Common myeloid progenitor, CD34-positive (primary cell): Measurements from ENCODE around the gene CPM.
A peak's percentile ranks its signal among the peaks of the same experiment; 100 is the strongest.
"Not testable (repeated sequence)": the region's sequence is repeated elsewhere in the genome, so short reads cannot be mapped to it uniquely, and the experiment has no call there.

ENCODE experiments used
- CTCF ChIA-PET: fragments of 350-600 bp; sonication (Branson Sonifier 250); formaldehyde crosslinking; loops from one replicate; lab custom pipeline; 2021; ENCODE audit warnings: antibody characterized with exemption; lab: Charles Lee
- POLR2A ChIA-PET: fragments of 350-600 bp; sonication (Branson Sonifier 250); formaldehyde crosslinking; loops from one replicate; lab custom pipeline; 2021; ENCODE audit warnings: antibody characterized with exemption; lab: Charles Lee
- DNase-seq, 3 donors: peaks; one replicate each; pipeline versions ENCODE4 v3.0.0 to v3.0.0-alpha.2; 2013
- H3K27ac ChIP-seq, 2 experiments: 1 replicate in 1 of 2; 2 replicates in 1 of 2; pipeline ENCODE4 v1.7.0; 2013; ENCODE audit warnings: inconsistent platforms in 2 of 2, low read length in 2 of 2, mild to moderate bottlenecking in 2 of 2, low read depth in 1 of 2, moderate library complexity in 1 of 2; ENCODE audit not compliant: severe bottlenecking in 2 of 2, insufficient read depth in 1 of 2, poor library complexity in 1 of 2
- H3K27me3 ChIP-seq, 5 experiments: replicated peaks in 2 of 5; 1 replicate in 3 of 5; 2 replicates in 2 of 5; pipeline versions ENCODE4 v1.6.1 to v1.7.0; 2013; ENCODE audit warnings: low read length in 4 of 5, mild to moderate bottlenecking in 2 of 5, moderate library complexity in 2 of 5, inconsistent platforms in 1 of 5; ENCODE audit not compliant: insufficient read depth in 5 of 5, control insufficient read depth in 4 of 5
- H3K36me3 ChIP-seq, 4 experiments: 1 replicate in 2 of 4; 2 replicates in 2 of 4; pipeline versions ENCODE4 v1.6.1 to v1.7.0; 2013; ENCODE audit warnings: low read length in 3 of 4, control low read depth in 1 of 4, mild to moderate bottlenecking in 1 of 4; ENCODE audit not compliant: control insufficient read depth in 4 of 4, insufficient read depth in 4 of 4
- H3K4me1 ChIP-seq, 4 experiments: 1 replicate in 3 of 4; 2 replicates in 1 of 4; pipeline versions ENCODE4 v1.6.1 to v1.7.1; 2013; ENCODE audit warnings: low read length in 3 of 4, mild to moderate bottlenecking in 3 of 4, control low read depth in 1 of 4, inconsistent platforms in 1 of 4, moderate library complexity in 1 of 4; ENCODE audit not compliant: control insufficient read depth in 4 of 4, insufficient read depth in 4 of 4; ENCODE audit errors: control extremely low read depth in 1 of 4
- H3K4me3 ChIP-seq, 7 experiments: 1 replicate in 4 of 7; 2 replicates in 3 of 7; pipeline versions ENCODE4 v1.5.1 to v1.7.0; 2013; ENCODE audit warnings: mild to moderate bottlenecking in 7 of 7, low read length in 6 of 7, moderate library complexity in 6 of 7, inconsistent platforms in 2 of 7, low read depth in 2 of 7, control low read depth in 1 of 7; ENCODE audit not compliant: insufficient read depth in 4 of 7, control insufficient read depth in 1 of 7; ENCODE audit errors: extremely low read depth in 1 of 7
- H3K9me3 ChIP-seq, 5 experiments: 1 replicate in 4 of 5; 2 replicates in 1 of 5; pipeline versions ENCODE4 v1.6.1 to v1.7.1; 2013; ENCODE audit warnings: low read length in 4 of 5, mild to moderate bottlenecking in 2 of 5, inconsistent platforms in 1 of 5, low read depth in 1 of 5, moderate library complexity in 1 of 5; ENCODE audit not compliant: control insufficient read depth in 4 of 5, insufficient read depth in 2 of 5; ENCODE audit errors: control extremely low read depth in 1 of 5
- WGBS: methylation state at CpG from one replicate; pipeline ENCODE4 v1.1.5; 2013; ENCODE audit not compliant: insufficient coverage; 5-methylcytosine and 5-hydroxymethylcytosine counted together

Gene CPM

GRCh38 chr12:68866950-68867349 lies 66.0 kb downstream of the CPM start:
- Histone ChIP-seq H3K27ac (no peak overlapping the region), H3K9me3 (no peaks in the 10 kb centered on the region), H3K36me3 (no peaks in the 10 kb centered on the region), H3K4me1 (peaks cover 0 to 2% (median 0%) of the 10 kb centered on the region in 4 experiments), H3K4me3 (no peak overlapping the region), H3K27me3 (peaks cover 0 to 5% (median 0%) of the 10 kb centered on the region in 5 experiments)
- WGBS: 83% methylated on average over 1 of the region's 6 CpGs
- ChIA-PET CTCF (interaction anchor here (0.8 to 2.1 kb wide), 5 partner anchors 29 to 387 kb away, joined by 3 to 6 read pairs (median 4); no protein-coding TSS in a partner anchor), POLR2A (no interaction called here)
- no peak for DNase-seq

- CTCF ChIA-PET: interaction anchor here (0.9 kb wide), 1 partner anchor 209 kb away, joined by 3 read pairs; no protein-coding TSS in a partner anchor
- POLR2A ChIA-PET: no interaction called here
- H3K36me3 ChIP-seq: no peaks in the 10 kb centered on the region
- H3K27ac ChIP-seq: no peak overlapping the region
- peak in 2 of 3 donors; percentile 42 to 66 for DNase-seq
- 98% methylated on average over 9 of the region's 9 CpGs for WGBS
- peaks cover 0 to 5% (median 0%) of the 10 kb centered on the region in 5 experiments for H3K27me3 ChIP-seq
- peaks cover 0 to 2% (median 0%) of the 10 kb centered on the region in 4 experiments for H3K4me1 ChIP-seq
- H3K9me3 ChIP-seq: no peaks in the 10 kb centered on the region
- H3K4me3 ChIP-seq: no peak overlapping the region
These were observed 67.4 kb downstream of the CPM start for GRCh38 chr12:68865399-68866164.

- H3K9me3 ChIP-seq: no peaks in the 10 kb centered on the region
- no peak overlapping the region for H3K27ac ChIP-seq
- POLR2A ChIA-PET: no interaction called here
- H3K27me3 ChIP-seq: peaks cover 0 to 3% (median 0%) of the 10 kb centered on the region in 5 experiments
- H3K4me1 ChIP-seq: peaks cover 0 to 2% (median 0%) of the 10 kb centered on the region in 4 experiments
- DNase-seq: no peak
- no peaks in the 10 kb centered on the region for H3K36me3 ChIP-seq
- H3K4me3 ChIP-seq: no peak overlapping the region
- 100% methylated on average over 2 of the region's 3 CpGs for WGBS
- CTCF ChIA-PET: interaction anchor here (1.2 to 1.3 kb wide), 2 partner anchors 13 to 205 kb away, joined by 3 to 5 read pairs; no protein-coding TSS in a partner anchor
These were observed 68.4 kb downstream of the CPM start for GRCh38 chr12:68864604-68865003.

- H3K27ac ChIP-seq, POLR2A ChIA-PET, H3K27me3 ChIP-seq, H3K36me3 ChIP-seq, H3K9me3 ChIP-seq, H3K4me1 ChIP-seq, H3K4me3 ChIP-seq: not testable (repeated sequence)
- WGBS: 83% methylated on average over 4 of the region's 8 CpGs
- CTCF ChIA-PET: interaction anchor here (1.2 to 1.3 kb wide), 3 partner anchors 13 to 206 kb away, joined by 3 to 5 read pairs (median 5); no protein-coding TSS in a partner anchor
- peak; percentile 42 to 72 (median 70) for DNase-seq
These were observed 69.0 kb downstream of the CPM start for GRCh38 chr12:68863886-68864454.

- no peak overlapping the region for H3K4me3 ChIP-seq
- no peaks in the 10 kb centered on the region for H3K9me3 ChIP-seq
- peaks cover 0 to 3% (median 0%) of the 10 kb centered on the region in 5 experiments for H3K27me3 ChIP-seq
- DNase-seq: no peak
- CTCF ChIA-PET: interaction anchor here (0.7 to 1.3 kb wide), 3 partner anchors 9 to 208 kb away, joined by 3 to 5 read pairs (median 4); no protein-coding TSS in a partner anchor
- H3K27ac ChIP-seq: no peak overlapping the region
- 95% methylated on average over 6 of the region's 7 CpGs for WGBS
- peaks cover 0 to 2% (median 0%) of the 10 kb centered on the region in 4 experiments for H3K4me1 ChIP-seq
- POLR2A ChIA-PET: no interaction called here
- H3K36me3 ChIP-seq: no peaks in the 10 kb centered on the region
These were observed 69.7 kb downstream of the CPM start for GRCh38 chr12:68863109-68863770.

- POLR2A ChIA-PET: no interaction called here
- Histone ChIP-seq H3K27me3 (no peaks in the 10 kb centered on the region), H3K4me1 (peaks cover 0 to 2% (median 0%) of the 10 kb centered on the region in 4 experiments), H3K9me3 (no peaks in the 10 kb centered on the region), H3K36me3 (no peaks in the 10 kb centered on the region), H3K4me3 (no peak overlapping the region), H3K27ac (no peak overlapping the region)
- CTCF ChIA-PET: interaction anchor here (0.9 to 1.5 kb wide), 3 partner anchors 20 to 433 kb away, joined by 3 to 4 read pairs (median 4); no protein-coding TSS in a partner anchor
- WGBS: 70% methylated on average over 2 of the region's 3 CpGs
- DNase-seq: no peak
These were observed 71.1 kb downstream of the CPM start for GRCh38 chr12:68861890-68862289.
